RPMI7951 (cell line): ENCODE data around the gene WNT9B. TPM values are rescaled to one million over a fixed set of nuclear protein-coding genes. Genes with fewer than 3 reads are reported as not detected.

Experiments used
- DNase-seq: peaks from one replicate; pipeline ENCODE4 v3.0.0-alpha.2; 2012; ENCODE audit warnings: low read depth
- total RNA-seq: library from RNA; depleted of rRNA; stranded (reverse); fragments of >200 nt; shearing (Covaris generic); gene quantifications from 2 replicates; pipeline ENCODE4 v1.2.3, GENCODE V29; 2014; rRNA removed

The WNT9B gene, protein sequence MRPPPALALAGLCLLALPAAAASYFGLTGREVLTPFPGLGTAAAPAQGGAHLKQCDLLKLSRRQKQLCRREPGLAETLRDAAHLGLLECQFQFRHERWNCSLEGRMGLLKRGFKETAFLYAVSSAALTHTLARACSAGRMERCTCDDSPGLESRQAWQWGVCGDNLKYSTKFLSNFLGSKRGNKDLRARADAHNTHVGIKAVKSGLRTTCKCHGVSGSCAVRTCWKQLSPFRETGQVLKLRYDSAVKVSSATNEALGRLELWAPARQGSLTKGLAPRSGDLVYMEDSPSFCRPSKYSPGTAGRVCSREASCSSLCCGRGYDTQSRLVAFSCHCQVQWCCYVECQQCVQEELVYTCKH
- total RNA-seq = not detected in 2 replicates

- no peak for DNase-seq
These were observed at the start of gene WNT9B for GRCh38 chr17:46851029-46851741. Gene WNT9B (plus strand): TSS chr17:46851583. CDS start chr17:46851639, 56 bp downstream.

- no peak for DNase-seq
These were observed 48.6 kb upstream of the WNT9B start for GRCh38 chr17:46802800-46803199.

- no peak for DNase-seq
These were observed 47.8 kb upstream of the WNT9B start for GRCh38 chr17:46803544-46803943.

GRCh38 chr17:46805771-46806170, 45.6 kb upstream of the WNT9B start:
- no peak for DNase-seq

DNA sequence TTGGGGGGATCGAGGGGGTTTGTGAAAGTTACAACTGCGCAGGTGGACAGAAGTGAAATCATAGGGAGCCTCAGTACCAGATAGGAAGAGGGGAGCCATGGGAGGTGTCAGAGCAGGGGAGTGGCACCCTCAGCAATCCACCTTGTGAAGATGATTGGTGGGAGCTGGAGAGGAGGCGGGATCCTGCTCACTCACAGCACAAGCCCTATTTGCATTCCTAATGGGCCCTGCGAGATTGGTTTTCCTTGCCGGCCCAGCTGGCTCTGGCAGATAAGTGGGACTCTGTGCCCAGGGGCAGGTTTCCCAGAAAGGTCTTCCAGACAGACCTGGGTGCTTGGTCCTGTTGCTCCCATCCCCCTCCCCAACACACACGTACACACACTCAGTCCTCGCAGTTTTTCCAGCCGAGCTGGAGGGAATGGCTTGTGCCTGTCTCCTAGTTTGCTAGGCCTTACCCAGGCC, 42.2 kb upstream of the WNT9B start:
- no peak for DNase-seq

DNA sequence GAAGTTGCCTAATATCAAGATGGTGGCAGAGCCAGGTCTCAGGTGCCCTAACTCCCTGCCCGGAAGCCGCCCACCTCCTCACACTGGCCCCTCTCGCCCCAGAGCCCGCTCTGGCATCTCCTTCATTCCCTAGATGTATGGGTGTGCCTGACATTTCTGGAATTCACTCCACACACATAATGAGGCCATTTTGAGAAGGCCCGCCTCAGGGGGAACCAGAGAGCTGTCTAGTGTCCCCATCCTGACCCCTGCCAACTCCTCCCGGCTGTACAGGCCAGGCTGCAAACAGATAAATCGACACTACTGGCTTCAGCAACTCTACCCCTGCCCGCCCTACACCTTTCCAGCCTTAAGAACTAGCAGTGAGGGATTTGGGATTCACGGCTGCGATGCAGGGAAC, 40.5 kb upstream of the WNT9B start:
- DNase-seq = no peak

DNA sequence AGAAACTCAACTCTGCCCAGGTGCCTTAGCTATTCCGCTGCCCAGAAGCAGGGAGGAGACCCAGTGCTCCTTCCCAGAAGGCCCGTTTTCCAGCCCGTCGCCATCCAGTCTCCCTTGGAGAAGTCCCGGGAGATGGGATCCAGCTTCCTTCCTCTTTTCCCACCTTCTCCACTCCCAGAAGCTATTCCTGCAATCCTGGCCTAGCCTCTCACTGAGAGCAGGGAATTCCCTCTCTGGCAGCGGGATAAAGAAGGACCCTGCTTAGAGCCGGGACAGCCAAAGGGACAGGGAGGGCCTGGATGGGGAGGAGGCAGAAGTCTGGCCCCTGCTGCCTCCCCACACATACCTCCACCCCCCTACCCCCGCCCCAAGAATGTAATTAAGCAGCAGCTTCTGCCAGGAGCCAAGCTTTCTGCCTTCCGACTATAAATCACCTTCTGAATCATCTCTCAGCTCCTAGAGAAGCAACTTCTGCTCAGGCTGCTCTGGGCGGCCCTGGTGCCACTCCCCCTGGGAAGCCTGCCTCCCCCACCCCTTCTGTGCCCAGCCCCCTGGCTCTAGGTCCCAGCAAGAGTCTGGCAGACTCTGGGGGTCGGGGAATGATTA, 39.3 kb upstream of the WNT9B start:
- no peak for DNase-seq

DNA sequence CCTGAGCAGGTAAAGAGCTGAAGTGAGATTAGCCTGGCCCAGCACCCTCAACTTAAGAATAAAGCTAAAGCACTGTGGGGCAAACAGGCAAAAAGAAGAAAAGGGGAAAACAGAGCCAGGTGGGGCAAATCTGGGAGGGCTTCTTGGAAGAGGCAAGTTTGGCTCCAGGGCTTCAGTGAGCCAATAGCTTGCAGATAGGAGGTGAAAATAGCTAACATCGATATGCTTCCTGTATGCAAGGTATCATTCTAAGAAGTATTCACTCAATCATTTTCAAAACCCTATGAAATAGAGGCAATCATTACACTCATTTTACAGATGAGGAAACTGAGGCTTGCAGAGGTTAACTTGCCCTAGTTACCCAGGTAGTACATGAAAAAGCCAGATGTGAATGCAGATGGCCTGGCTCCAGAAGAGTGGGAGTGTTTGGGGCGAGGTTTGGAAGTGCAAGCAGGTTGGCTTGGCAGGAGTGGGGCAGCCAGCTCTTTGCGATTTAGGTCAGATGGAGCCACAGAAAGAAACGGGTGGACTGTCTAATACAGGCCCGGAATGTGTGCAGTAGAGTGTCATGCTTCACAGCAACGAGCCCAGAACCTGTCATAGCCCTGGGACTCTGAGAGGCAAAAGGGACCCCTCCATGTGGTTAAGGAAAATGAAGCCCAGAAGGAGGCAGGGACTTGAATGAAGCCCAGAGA, 38.6 kb upstream of the WNT9B start:
- no peak for DNase-seq

GRCh38 chr17:46813920-46814319, 37.5 kb upstream of the WNT9B start:
- DNase-seq = no peak

- DNase-seq = no peak
These were observed 36.9 kb upstream of the WNT9B start for GRCh38 chr17:46814446-46814845.

DNA sequence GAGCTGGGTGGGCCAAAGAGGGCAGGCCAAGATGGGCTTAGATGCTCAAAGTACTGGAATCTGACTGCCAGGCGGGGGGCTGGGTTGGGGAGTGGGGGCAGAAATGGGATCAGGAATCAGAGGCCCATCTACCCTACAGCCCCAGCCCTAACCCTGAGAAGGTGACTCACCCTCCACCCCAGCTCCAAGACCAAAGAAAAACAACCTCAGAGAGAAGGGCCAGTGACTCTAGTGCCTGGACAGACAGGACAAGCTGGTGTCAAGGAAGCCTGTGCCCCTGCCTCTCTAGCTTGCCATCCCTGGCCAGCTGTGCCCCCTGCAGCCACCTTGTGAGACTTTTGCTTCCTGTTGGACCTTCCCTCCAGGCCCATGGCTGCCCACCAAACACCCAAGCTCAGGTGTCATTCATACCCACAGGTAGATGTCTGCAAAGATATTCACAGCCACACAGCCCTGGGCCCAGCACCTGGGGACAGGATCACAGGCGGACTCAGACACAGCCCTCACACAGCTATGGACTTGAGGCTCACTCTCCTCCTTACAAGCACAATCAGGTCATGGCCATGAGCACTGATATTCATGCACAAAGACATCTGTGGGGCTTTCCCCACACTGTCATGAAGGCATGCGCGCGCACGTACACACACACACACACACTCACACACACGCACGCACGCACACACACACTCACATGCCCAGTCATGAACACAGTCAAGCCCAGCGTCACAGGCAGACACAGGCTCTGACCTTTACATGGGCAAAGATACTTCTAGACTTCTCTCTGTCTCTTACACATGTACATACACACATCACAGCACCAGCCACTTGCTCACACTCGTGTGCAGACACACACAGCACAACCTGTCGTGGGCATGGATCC, 35.7 kb upstream of the WNT9B start:
- no peak for DNase-seq

GRCh38 chr17:46817151-46817900, 34.1 kb upstream of the WNT9B start:
- DNase-seq = no peak

GRCh38 chr17:46817901-46818209, 33.5 kb upstream of the WNT9B start:
- no peak for DNase-seq

DNA sequence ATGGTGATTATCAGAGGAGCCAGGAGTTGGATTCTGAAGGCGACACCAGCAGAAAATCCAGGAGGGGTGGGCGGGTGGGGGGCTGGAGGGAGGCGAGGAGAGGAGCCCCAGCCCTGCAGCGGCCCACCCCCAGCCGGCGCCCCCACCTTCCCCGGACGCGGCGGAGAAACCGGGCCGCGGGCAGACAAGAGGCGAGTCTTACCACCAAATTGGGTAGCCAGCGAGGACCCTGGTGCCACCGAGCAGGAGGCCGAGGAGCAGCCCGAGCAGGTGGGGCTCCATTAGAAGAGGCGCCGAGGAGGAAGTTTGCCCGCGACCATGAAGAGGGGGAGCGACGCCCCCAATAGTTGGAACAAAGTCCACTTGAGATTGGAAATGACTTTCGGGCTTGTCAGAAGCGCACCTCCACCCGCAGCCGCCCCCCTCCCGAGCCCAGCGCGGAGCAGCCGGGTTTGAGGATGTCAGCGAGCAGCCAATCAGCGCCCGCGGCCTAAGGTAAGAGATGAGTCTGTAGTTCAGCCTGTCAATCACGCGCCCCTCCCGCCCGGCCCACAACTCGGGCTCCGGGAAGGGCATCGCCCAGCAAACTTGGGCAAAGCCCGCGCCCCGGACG, 33.0 kb upstream of the WNT9B start, which contains the start of gene WNT3:
TSS of gene WNT3 (minus strand) at position 377 of the 613 bp plus-strand sequence. CDS start at position 282, 95 bp downstream.
- DNase-seq = no peak

GRCh38 chr17:46818929-46819859, 32.2 kb upstream of the WNT9B start:
- DNase-seq = no peak

- DNase-seq = no peak
These were observed 31.5 kb upstream of the WNT9B start for GRCh38 chr17:46819906-46820351.

- DNase-seq = no peak
These were observed 30.6 kb upstream of the WNT9B start for GRCh38 chr17:46820592-46821450.
